Right ventricle myocardium inferior (tissue), 1 donor: Measurements from ENCODE around the gene MORN5. TPM values are rescaled to one million over a fixed set of nuclear protein-coding genes. Genes with fewer than 3 reads are reported as not detected.

Source experiments
- ATAC-seq: fragments of 200-7000 bp; cut with Tn5 transposase; one replicate; pipeline ENCODE4 v1.9.1; 2020; ENCODE audit warnings: mild to moderate bottlenecking, moderate library complexity
- DNase-seq: peaks from one replicate; pipeline ENCODE4 v3.0.0; 2021; ENCODE audit errors: missing footprints
- intact Hi-C: fragments of 100-400 bp; cut with DNase I; formaldehyde crosslinking; loops from one replicate; pipeline ENCODE4 v1.11.0; 2022
- total RNA-seq: library from RNA; stranded (reverse); fragmentation: NEBNext Ultra II Directional; extraction: Animal tissue kit (Norgen Biotek cat#: 25700); gene quantifications from one replicate; pipeline ENCODE4 v1.2.1, GENCODE V29; 2021
- donor health status: DM: no; HTN: yes; CAD: no; lungs with severe emphysema.

Gene MORN5
- total RNA-seq, 1 donor from 2014 or later: not detected

- peak; percentile 71 for ATAC-seq
- intact Hi-C loops: no loop called here
- DNase-seq: no peak
Observed at GRCh38 chr9:122202111-122202510, 42.4 kb downstream of the MORN5 start.

GRCh38 chr9:122204055-122204454, 44.3 kb downstream of the MORN5 start:
- DNase-seq (no peak), ATAC-seq (no peak)
- intact Hi-C loops: no loop called here

GRCh38 chr9:122204491-122204890, 44.8 kb downstream of the MORN5 start:
- no peak for ATAC-seq
- no peak for DNase-seq

GRCh38 chr9:122205176-122205575, 45.5 kb downstream of the MORN5 start:
- intact Hi-C loops: no loop called here
- DNase-seq (no peak), ATAC-seq (no peak)

More at GRCh38 chr9:122204491-122204890, 44.8 kb downstream of the MORN5 start:
- intact Hi-C loops: no loop called here

GRCh38 chr9:122206118-122207046, 46.7 kb downstream of the MORN5 start:
- DNase-seq (no peak), ATAC-seq (no peak)
- intact Hi-C loops: no loop called here

- no peak for ATAC-seq
- DNase-seq: no peak
- intact Hi-C loops: no loop called here
Observed at GRCh38 chr9:122207096-122207495, 47.4 kb downstream of the MORN5 start.

GRCh38 chr9:122209451-122209850, 49.7 kb downstream of the MORN5 start:
- ATAC-seq: no peak
- no peak for DNase-seq
- intact Hi-C loops: no loop called here

- DNase-seq: no peak
- intact Hi-C loops: no loop called here
- ATAC-seq: no peak
Observed at GRCh38 chr9:122212473-122213004, 52.8 kb downstream of the MORN5 start.

GRCh38 chr9:122213102-122213588, 53.4 kb downstream of the MORN5 start:
- ATAC-seq (no peak), DNase-seq (no peak)
- intact Hi-C loops: no loop called here

GRCh38 chr9:122213589-122214413, 54.1 kb downstream of the MORN5 start:
- no peak for ATAC-seq
- no peak for DNase-seq
- intact Hi-C loops: no loop called here

GRCh38 chr9:122214507-122214906, 54.8 kb downstream of the MORN5 start:
- no peak for ATAC-seq
- intact Hi-C loops: no loop called here
- DNase-seq: no peak

GRCh38 chr9:122215663-122216062, 56.0 kb downstream of the MORN5 start:
- DNase-seq: no peak
- no peak for ATAC-seq
- intact Hi-C loops: no loop called here

GRCh38 chr9:122216138-122216797, 56.6 kb downstream of the MORN5 start:
- no peak for DNase-seq
- ATAC-seq: no peak
- intact Hi-C loops: no loop called here

- intact Hi-C loops: no loop called here
- DNase-seq: no peak
- no peak for ATAC-seq
Observed at GRCh38 chr9:122216798-122217418, 57.2 kb downstream of the MORN5 start.

GRCh38 chr9:122217640-122218039, 57.9 kb downstream of the MORN5 start:
- ATAC-seq: no peak
- intact Hi-C loops: no loop called here
- DNase-seq: no peak

GRCh38 chr9:122218071-122218934, 58.6 kb downstream of the MORN5 start:
- DNase-seq (no peak), ATAC-seq (no peak)
- intact Hi-C loops: no loop called here
